ENCODE results near the gene RPA3.

Gene RPA3

GRCh38 chr7:7718492-7718891 lies at the start of gene RPA3:
RPA3 (minus strand) TSS chr7:7718607; CDS start chr7:7640418, 78,189 bp downstream.
- no peak within 1 kb of the TSS for H3K27ac ChIP-seq (ENCODE audit: low read length)
- H3K4me1 ChIP-seq (ENCODE audit: control insufficient read depth, insufficient read depth, low read length): no peaks in the 10 kb centered on the region
- H3K9me3 ChIP-seq (ENCODE audit: control insufficient read depth in 2 of 2, low read length in 2 of 2): no peaks in the 10 kb centered on the region
- H3K9ac ChIP-seq (ENCODE audit: low read length in 2 of 2): no peak within 1 kb of the TSS
- H3K36me3 ChIP-seq (ENCODE audit: control insufficient read depth in 2 of 2, insufficient read depth in 2 of 2, low read length in 2 of 2): no peaks in the 10 kb centered on the region
- no peaks in the 10 kb centered on the region for H3K27me3 ChIP-seq (ENCODE audit: control insufficient read depth in 1 of 2, insufficient read depth in 2 of 2, low read length in 2 of 2)
- H3K4me3 ChIP-seq (ENCODE audit: low read length in 2 of 2): no peak within 1 kb of the TSS

GRCh38 chr7:7766671-7767070 lies 48.3 kb upstream of the RPA3 start:
- no peaks in the 10 kb centered on the region for H3K36me3 ChIP-seq (ENCODE audit: control insufficient read depth in 2 of 2, insufficient read depth in 2 of 2, low read length in 2 of 2)
- H3K9ac ChIP-seq (ENCODE audit: low read length in 2 of 2): no peak overlapping the region
- no peak overlapping the region for H3K27ac ChIP-seq (ENCODE audit: low read length)
- H3K27me3 ChIP-seq (ENCODE audit: control insufficient read depth in 1 of 2, insufficient read depth in 2 of 2, low read length in 2 of 2): no peaks in the 10 kb centered on the region
- no peaks in the 10 kb centered on the region for H3K9me3 ChIP-seq (ENCODE audit: control insufficient read depth in 2 of 2, low read length in 2 of 2)
- no peak overlapping the region for H3K4me3 ChIP-seq (ENCODE audit: low read length in 2 of 2)
- peaks cover 14% of the 10 kb centered on the region for H3K4me1 ChIP-seq (ENCODE audit: control insufficient read depth, insufficient read depth, low read length)

- Histone ChIP-seq H3K36me3 (ENCODE audit: control insufficient read depth in 2 of 2, insufficient read depth in 2 of 2, low read length in 2 of 2) (no peaks in the 10 kb centered on the region), H3K27ac (ENCODE audit: low read length) (no peak overlapping the region), H3K4me3 (ENCODE audit: low read length in 2 of 2) (no peak overlapping the region), H3K27me3 (ENCODE audit: control insufficient read depth in 1 of 2, insufficient read depth in 2 of 2, low read length in 2 of 2) (no peaks in the 10 kb centered on the region), H3K4me1 (ENCODE audit: control insufficient read depth, insufficient read depth, low read length) (peaks cover 17% of the 10 kb centered on the region), H3K9me3 (ENCODE audit: control insufficient read depth in 2 of 2, low read length in 2 of 2) (no peaks in the 10 kb centered on the region), H3K9ac (ENCODE audit: low read length in 2 of 2) (no peak overlapping the region)
These were observed 47.0 kb upstream of the RPA3 start for GRCh38 chr7:7765422-7765821.

GRCh38 chr7:7764520-7765396 lies 46.4 kb upstream of the RPA3 start:
- peak overlapping the region; percentile 2 for H3K27ac ChIP-seq (ENCODE audit: low read length)
- H3K36me3 ChIP-seq (ENCODE audit: control insufficient read depth in 2 of 2, insufficient read depth in 2 of 2, low read length in 2 of 2): no peaks in the 10 kb centered on the region
- no peak overlapping the region for H3K9ac ChIP-seq (ENCODE audit: low read length in 2 of 2)
- H3K27me3 ChIP-seq (ENCODE audit: control insufficient read depth in 1 of 2, insufficient read depth in 2 of 2, low read length in 2 of 2): no peaks in the 10 kb centered on the region
- H3K4me3 ChIP-seq (ENCODE audit: low read length in 2 of 2): no peak overlapping the region
- peaks cover 14% of the 10 kb centered on the region for H3K4me1 ChIP-seq (ENCODE audit: control insufficient read depth, insufficient read depth, low read length)
- no peaks in the 10 kb centered on the region for H3K9me3 ChIP-seq (ENCODE audit: control insufficient read depth in 2 of 2, low read length in 2 of 2)

- H3K27me3 ChIP-seq (ENCODE audit: control insufficient read depth in 1 of 2, insufficient read depth in 2 of 2, low read length in 2 of 2): no peaks in the 10 kb centered on the region
- peak overlapping the region; percentile 65 to 67 for H3K4me3 ChIP-seq (ENCODE audit: low read length in 2 of 2)
- peaks cover 10% of the 10 kb centered on the region for H3K4me1 ChIP-seq (ENCODE audit: control insufficient read depth, insufficient read depth, low read length)
- H3K27ac ChIP-seq (ENCODE audit: low read length): peak overlapping the region; percentile 46
- H3K36me3 ChIP-seq (ENCODE audit: control insufficient read depth in 2 of 2, insufficient read depth in 2 of 2, low read length in 2 of 2): no peaks in the 10 kb centered on the region
- H3K9ac ChIP-seq (ENCODE audit: low read length in 2 of 2): peak overlapping the region; percentile 30 to 43
- H3K9me3 ChIP-seq (ENCODE audit: control insufficient read depth in 2 of 2, low read length in 2 of 2): no peaks in the 10 kb centered on the region
These were observed 43.8 kb upstream of the RPA3 start for GRCh38 chr7:7761974-7762779.

GRCh38 chr7:7761340-7761973 lies 43.0 kb upstream of the RPA3 start:
- H3K9me3 ChIP-seq (ENCODE audit: control insufficient read depth in 2 of 2, low read length in 2 of 2): no peaks in the 10 kb centered on the region
- peak overlapping the region in 1 of 2 donors; percentile 43 for H3K9ac ChIP-seq (ENCODE audit: low read length in 2 of 2)
- H3K36me3 ChIP-seq (ENCODE audit: control insufficient read depth in 2 of 2, insufficient read depth in 2 of 2, low read length in 2 of 2): no peaks in the 10 kb centered on the region
- no peaks in the 10 kb centered on the region for H3K27me3 ChIP-seq (ENCODE audit: control insufficient read depth in 1 of 2, insufficient read depth in 2 of 2, low read length in 2 of 2)
- H3K4me3 ChIP-seq (ENCODE audit: low read length in 2 of 2): peak overlapping the region; percentile 65 to 67
- peaks cover 10% of the 10 kb centered on the region for H3K4me1 ChIP-seq (ENCODE audit: control insufficient read depth, insufficient read depth, low read length)
- H3K27ac ChIP-seq (ENCODE audit: low read length): peak overlapping the region; percentile 46

GRCh38 chr7:7757576-7757975 lies 39.2 kb upstream of the RPA3 start:
- Histone ChIP-seq H3K27ac (ENCODE audit: low read length) (no peak overlapping the region), H3K27me3 (ENCODE audit: control insufficient read depth in 1 of 2, insufficient read depth in 2 of 2, low read length in 2 of 2) (no peaks in the 10 kb centered on the region), H3K9ac (ENCODE audit: low read length in 2 of 2) (no peak overlapping the region)

GRCh38 chr7:7756577-7756976 lies 38.2 kb upstream of the RPA3 start:
- Histone ChIP-seq H3K4me1 (ENCODE audit: control insufficient read depth, insufficient read depth, low read length) (peaks cover 6% of the 10 kb centered on the region), H3K27ac (ENCODE audit: low read length) (peak overlapping the region; percentile 1), H3K27me3 (ENCODE audit: control insufficient read depth in 1 of 2, insufficient read depth in 2 of 2, low read length in 2 of 2) (no peaks in the 10 kb centered on the region), H3K9ac (ENCODE audit: low read length in 2 of 2) (no peak overlapping the region), H3K4me3 (ENCODE audit: low read length in 2 of 2) (no peak overlapping the region), H3K9me3 (ENCODE audit: control insufficient read depth in 2 of 2, low read length in 2 of 2) (no peaks in the 10 kb centered on the region), H3K36me3 (ENCODE audit: control insufficient read depth in 2 of 2, insufficient read depth in 2 of 2, low read length in 2 of 2) (no peaks in the 10 kb centered on the region)

More at GRCh38 chr7:7757576-7757975, 39.2 kb upstream of the RPA3 start:
- Histone ChIP-seq H3K36me3 (ENCODE audit: control insufficient read depth in 2 of 2, insufficient read depth in 2 of 2, low read length in 2 of 2) (no peaks in the 10 kb centered on the region), H3K4me3 (ENCODE audit: low read length in 2 of 2) (no peak overlapping the region), H3K9me3 (ENCODE audit: control insufficient read depth in 2 of 2, low read length in 2 of 2) (no peaks in the 10 kb centered on the region), H3K4me1 (ENCODE audit: control insufficient read depth, insufficient read depth, low read length) (peaks cover 8% of the 10 kb centered on the region)

- H3K27ac ChIP-seq (ENCODE audit: low read length): peak overlapping the region; percentile 19
- peaks cover 6% of the 10 kb centered on the region for H3K4me1 ChIP-seq (ENCODE audit: control insufficient read depth, insufficient read depth, low read length)
- no peaks in the 10 kb centered on the region for H3K36me3 ChIP-seq (ENCODE audit: control insufficient read depth in 2 of 2, insufficient read depth in 2 of 2, low read length in 2 of 2)
- H3K4me3 ChIP-seq (ENCODE audit: low read length in 2 of 2): peak overlapping the region in 1 of 2 donors; percentile 61
- H3K9ac ChIP-seq (ENCODE audit: low read length in 2 of 2): peak overlapping the region in 1 of 2 donors; percentile 3
- no peaks in the 10 kb centered on the region for H3K27me3 ChIP-seq (ENCODE audit: control insufficient read depth in 1 of 2, insufficient read depth in 2 of 2, low read length in 2 of 2)
- H3K9me3 ChIP-seq (ENCODE audit: control insufficient read depth in 2 of 2, low read length in 2 of 2): no peaks in the 10 kb centered on the region
These were observed 33.1 kb upstream of the RPA3 start for GRCh38 chr7:7751243-7752092.
